SU-DHL-6 (cell line): ENCODE results near the gene IFITM1.

Experiments
- EZH2phosphoT487 ChIP-seq: fragments of 200-600 bp; sonication (generic), shearing (Covaris generic); conservative IDR thresholded peaks from 2 replicates; pipeline ENCODE4 v1.6.1; 2018; ENCODE audit warnings: mild to moderate bottlenecking, antibody characterized with exemption, low read length, moderate library complexity, mixed read lengths
- TF ChIP-seq, protein P1 (sequence below): fragments of 200-600 bp; sonication (generic); IDR thresholded peaks from one replicate; pipeline ENCODE4 v1.5.1; 2017; ENCODE audit warnings: antibody characterized with exemption, mild to moderate bottlenecking, low read length, moderate library complexity; ENCODE audit not compliant: insufficient read depth, poor library complexity, severe bottlenecking

DNA sequence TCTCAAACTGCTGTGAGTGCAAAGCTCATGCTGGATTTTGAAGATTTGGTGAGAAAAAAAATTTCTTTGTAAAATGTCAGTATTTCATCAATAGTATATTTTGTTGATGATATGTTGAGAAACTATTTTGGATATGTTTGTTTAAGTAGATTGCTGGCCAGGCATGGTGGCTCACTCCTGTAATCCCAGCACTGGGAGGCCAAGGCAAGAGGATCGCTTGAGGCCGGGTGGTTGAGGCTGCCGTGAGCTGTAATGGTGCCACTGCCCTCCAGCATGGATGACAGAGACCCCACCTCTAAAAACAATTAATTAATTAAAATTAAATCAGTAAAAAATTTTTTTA lies 13.7 kb downstream of the IFITM1 start:
- TF ChIP-seq, protein P1, sequence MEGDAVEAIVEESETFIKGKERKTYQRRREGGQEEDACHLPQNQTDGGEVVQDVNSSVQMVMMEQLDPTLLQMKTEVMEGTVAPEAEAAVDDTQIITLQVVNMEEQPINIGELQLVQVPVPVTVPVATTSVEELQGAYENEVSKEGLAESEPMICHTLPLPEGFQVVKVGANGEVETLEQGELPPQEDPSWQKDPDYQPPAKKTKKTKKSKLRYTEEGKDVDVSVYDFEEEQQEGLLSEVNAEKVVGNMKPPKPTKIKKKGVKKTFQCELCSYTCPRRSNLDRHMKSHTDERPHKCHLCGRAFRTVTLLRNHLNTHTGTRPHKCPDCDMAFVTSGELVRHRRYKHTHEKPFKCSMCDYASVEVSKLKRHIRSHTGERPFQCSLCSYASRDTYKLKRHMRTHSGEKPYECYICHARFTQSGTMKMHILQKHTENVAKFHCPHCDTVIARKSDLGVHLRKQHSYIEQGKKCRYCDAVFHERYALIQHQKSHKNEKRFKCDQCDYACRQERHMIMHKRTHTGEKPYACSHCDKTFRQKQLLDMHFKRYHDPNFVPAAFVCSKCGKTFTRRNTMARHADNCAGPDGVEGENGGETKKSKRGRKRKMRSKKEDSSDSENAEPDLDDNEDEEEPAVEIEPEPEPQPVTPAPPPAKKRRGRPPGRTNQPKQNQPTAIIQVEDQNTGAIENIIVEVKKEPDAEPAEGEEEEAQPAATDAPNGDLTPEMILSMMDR = no peak
- no peak for TF ChIP-seq EZH2phosphoT487
